Measurements from ENCODE around the gene SSC5D. TPM values are rescaled to one million over a fixed set of nuclear protein-coding genes. Genes with fewer than 3 reads are reported as not detected.
"Not testable (repeated sequence)": the region's sequence is repeated elsewhere in the genome, so short reads cannot be mapped to it uniquely, and the experiment has no call there.

The SSC5D gene
- total and polyA plus RNA-seq, 4 donors = 0.08 to 1.0 (median 0.51) TPM

- TF ChIP-seq, protein P1, sequence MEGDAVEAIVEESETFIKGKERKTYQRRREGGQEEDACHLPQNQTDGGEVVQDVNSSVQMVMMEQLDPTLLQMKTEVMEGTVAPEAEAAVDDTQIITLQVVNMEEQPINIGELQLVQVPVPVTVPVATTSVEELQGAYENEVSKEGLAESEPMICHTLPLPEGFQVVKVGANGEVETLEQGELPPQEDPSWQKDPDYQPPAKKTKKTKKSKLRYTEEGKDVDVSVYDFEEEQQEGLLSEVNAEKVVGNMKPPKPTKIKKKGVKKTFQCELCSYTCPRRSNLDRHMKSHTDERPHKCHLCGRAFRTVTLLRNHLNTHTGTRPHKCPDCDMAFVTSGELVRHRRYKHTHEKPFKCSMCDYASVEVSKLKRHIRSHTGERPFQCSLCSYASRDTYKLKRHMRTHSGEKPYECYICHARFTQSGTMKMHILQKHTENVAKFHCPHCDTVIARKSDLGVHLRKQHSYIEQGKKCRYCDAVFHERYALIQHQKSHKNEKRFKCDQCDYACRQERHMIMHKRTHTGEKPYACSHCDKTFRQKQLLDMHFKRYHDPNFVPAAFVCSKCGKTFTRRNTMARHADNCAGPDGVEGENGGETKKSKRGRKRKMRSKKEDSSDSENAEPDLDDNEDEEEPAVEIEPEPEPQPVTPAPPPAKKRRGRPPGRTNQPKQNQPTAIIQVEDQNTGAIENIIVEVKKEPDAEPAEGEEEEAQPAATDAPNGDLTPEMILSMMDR (IDR thresholded peaks at IDR 0.05; ENCODE audit: low read depth, low read length, missing input control) = no peak
- no peak for TF ChIP-seq RAD21 (IDR thresholded peaks at IDR 0.05)
Measured at GRCh38 chr19:55530996-55531395, 42.8 kb downstream of the SSC5D start (continued).

DNA sequence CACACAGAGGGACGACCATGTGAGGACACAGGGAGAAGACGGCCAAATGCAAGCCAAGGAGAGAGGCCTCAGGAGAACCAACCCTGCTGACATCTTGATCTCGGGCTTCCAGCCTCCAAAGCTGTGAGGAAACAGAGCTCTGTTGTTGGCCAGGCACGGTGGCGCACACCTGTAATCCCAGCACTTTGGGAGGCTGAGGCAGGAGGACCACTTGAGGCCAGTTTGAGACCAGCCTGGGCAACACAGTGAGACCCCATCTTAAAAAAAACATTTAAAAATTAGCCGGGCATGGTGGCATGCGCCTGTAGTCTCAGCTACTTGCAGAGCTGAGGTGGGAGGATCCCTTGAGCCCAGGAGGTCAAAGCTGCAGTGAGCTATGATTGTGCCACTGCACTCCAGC, 46.0 kb downstream of the SSC5D start:
- not testable (repeated sequence) for DNase-seq (ENCODE audit: low spot score); H3K4me1 ChIP-seq (ENCODE audit: control insufficient read depth in 4 of 4, insufficient read depth in 4 of 4, low read length in 3 of 4); H3K27ac ChIP-seq (ENCODE audit: low read depth in 1 of 2, low read length in 2 of 2); H3K4me3 ChIP-seq (ENCODE audit: low read depth in 1 of 3, low read length in 3 of 3); H3K36me3 ChIP-seq (ENCODE audit: control insufficient read depth in 4 of 4, insufficient read depth in 3 of 4, low read depth in 1 of 4, low read length in 3 of 4); H3K27me3 ChIP-seq (ENCODE audit: control insufficient read depth in 4 of 4, insufficient read depth in 4 of 4, low read length in 3 of 4); H3K9ac ChIP-seq (ENCODE audit: low read depth in 1 of 2, low read length in 2 of 2); H3K9me3 ChIP-seq (ENCODE audit: control insufficient read depth in 4 of 4, low read length in 3 of 4)
- WGBS = 91% methylated on average over 7 of the region's 7 CpGs

DNA sequence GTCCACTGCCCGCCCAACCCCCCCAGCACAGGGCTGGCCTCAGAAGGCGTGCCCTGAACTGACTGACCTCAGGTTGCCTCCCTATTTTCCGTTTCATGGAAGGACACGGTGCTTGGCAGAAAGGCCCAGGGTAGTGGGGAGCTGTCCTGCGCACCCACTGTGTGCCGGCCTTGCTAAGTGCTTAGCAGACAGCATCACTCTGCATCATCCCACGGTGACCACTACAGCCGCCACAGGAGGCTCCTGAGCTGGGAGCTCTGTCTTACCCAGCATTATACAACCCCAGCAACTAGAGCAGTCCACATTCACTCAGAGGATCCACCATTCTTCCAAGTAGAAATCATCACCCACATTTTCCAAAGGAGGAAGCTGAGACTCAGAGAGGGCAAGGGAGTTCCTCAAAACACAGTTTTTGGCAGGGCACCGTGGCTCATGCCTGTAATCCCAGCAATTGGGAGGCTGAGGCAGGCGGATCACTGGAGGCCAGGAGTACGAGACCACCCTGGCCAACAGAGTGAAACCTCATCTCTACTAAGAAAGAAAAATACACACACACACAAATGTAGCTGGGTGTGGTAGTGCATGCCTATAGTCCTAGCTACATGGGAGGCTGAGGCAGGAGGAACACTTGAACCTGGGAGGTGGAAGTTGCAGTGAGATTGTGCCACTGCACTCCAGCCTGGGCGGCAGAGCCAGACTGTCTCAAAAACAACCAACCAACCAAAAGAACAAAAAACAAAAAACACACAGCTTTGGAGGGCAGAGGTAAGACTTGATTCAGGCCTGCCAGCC, 47.1 kb downstream of the SSC5D start:
- Histone ChIP-seq H3K9me3 (ENCODE audit: control insufficient read depth in 4 of 4, low read length in 3 of 4) (no peaks in the 10 kb centered on the region), H3K4me3 (ENCODE audit: low read depth in 1 of 3, low read length in 3 of 3) (no peak overlapping the region), H3K36me3 (ENCODE audit: control insufficient read depth in 4 of 4, insufficient read depth in 3 of 4, low read depth in 1 of 4, low read length in 3 of 4) (no peaks in the 10 kb centered on the region), H3K9ac (ENCODE audit: low read depth in 1 of 2, low read length in 2 of 2) (no peak overlapping the region), H3K27me3 (ENCODE audit: control insufficient read depth in 4 of 4, insufficient read depth in 4 of 4, low read length in 3 of 4) (no peaks in the 10 kb centered on the region), H3K27ac (ENCODE audit: low read depth in 1 of 2, low read length in 2 of 2) (no peak overlapping the region), H3K4me1 (ENCODE audit: control insufficient read depth in 4 of 4, insufficient read depth in 4 of 4, low read length in 3 of 4) (no peaks in the 10 kb centered on the region)
- no peak for DNase-seq (ENCODE audit: low spot score)
- TF ChIP-seq, protein P2, sequence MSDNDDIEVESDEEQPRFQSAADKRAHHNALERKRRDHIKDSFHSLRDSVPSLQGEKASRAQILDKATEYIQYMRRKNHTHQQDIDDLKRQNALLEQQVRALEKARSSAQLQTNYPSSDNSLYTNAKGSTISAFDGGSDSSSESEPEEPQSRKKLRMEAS (IDR thresholded peaks at IDR 0.05) = no peak
- TF ChIP-seq NR2F2 (IDR thresholded peaks at IDR 0.05) (no peak), GABPA (IDR thresholded peaks at IDR 0.05 in 1 of 2, conservative IDR thresholded peaks at IDR 0.05 in 1 of 2) (no peak), FOXA2 (IDR thresholded peaks at IDR 0.05) (no peak), TAF1 (conservative IDR thresholded peaks at IDR 0.05) (no peak), FOXA1 (IDR thresholded peaks at IDR 0.05) (no peak), RAD21 (IDR thresholded peaks at IDR 0.05) (no peak)
- WGBS = 81% methylated on average over 12 of the region's 12 CpGs

DNA sequence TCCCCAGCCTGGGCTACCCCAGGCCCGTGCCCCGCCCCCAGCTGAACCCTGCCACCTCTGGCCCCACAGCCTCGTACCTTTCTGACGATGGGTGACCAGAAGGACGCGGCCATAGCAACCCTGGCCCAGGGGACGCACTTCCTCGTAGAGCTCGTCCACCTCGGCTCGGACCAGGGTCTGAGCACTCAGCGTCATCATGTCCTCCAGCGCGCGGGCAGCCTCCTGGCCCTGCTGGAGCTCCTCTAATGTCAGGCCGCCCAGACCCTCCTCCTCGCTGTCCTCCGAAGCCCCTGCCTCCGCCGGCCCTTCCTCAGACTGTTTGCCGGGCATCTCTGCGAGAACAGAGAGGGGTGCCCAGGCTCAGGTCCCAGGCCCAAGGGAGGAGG, 47.7 kb downstream of the SSC5D start:
- TF ChIP-seq YY1 (IDR thresholded peaks at IDR 0.05) (no peak), NR2F2 (IDR thresholded peaks at IDR 0.05) (no peak), FOXA1 (IDR thresholded peaks at IDR 0.05) (no peak), JUND (IDR thresholded peaks at IDR 0.05) (no peak), HNF4G (IDR thresholded peaks at IDR 0.05) (no peak)
- TF ChIP-seq, protein P3, sequence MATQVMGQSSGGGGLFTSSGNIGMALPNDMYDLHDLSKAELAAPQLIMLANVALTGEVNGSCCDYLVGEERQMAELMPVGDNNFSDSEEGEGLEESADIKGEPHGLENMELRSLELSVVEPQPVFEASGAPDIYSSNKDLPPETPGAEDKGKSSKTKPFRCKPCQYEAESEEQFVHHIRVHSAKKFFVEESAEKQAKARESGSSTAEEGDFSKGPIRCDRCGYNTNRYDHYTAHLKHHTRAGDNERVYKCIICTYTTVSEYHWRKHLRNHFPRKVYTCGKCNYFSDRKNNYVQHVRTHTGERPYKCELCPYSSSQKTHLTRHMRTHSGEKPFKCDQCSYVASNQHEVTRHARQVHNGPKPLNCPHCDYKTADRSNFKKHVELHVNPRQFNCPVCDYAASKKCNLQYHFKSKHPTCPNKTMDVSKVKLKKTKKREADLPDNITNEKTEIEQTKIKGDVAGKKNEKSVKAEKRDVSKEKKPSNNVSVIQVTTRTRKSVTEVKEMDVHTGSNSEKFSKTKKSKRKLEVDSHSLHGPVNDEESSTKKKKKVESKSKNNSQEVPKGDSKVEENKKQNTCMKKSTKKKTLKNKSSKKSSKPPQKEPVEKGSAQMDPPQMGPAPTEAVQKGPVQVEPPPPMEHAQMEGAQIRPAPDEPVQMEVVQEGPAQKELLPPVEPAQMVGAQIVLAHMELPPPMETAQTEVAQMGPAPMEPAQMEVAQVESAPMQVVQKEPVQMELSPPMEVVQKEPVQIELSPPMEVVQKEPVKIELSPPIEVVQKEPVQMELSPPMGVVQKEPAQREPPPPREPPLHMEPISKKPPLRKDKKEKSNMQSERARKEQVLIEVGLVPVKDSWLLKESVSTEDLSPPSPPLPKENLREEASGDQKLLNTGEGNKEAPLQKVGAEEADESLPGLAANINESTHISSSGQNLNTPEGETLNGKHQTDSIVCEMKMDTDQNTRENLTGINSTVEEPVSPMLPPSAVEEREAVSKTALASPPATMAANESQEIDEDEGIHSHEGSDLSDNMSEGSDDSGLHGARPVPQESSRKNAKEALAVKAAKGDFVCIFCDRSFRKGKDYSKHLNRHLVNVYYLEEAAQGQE (IDR thresholded peaks at IDR 0.05) = no peak
- TF ChIP-seq, protein P2 (IDR thresholded peaks at IDR 0.05) = no peak
- TF ChIP-seq, protein P4, sequence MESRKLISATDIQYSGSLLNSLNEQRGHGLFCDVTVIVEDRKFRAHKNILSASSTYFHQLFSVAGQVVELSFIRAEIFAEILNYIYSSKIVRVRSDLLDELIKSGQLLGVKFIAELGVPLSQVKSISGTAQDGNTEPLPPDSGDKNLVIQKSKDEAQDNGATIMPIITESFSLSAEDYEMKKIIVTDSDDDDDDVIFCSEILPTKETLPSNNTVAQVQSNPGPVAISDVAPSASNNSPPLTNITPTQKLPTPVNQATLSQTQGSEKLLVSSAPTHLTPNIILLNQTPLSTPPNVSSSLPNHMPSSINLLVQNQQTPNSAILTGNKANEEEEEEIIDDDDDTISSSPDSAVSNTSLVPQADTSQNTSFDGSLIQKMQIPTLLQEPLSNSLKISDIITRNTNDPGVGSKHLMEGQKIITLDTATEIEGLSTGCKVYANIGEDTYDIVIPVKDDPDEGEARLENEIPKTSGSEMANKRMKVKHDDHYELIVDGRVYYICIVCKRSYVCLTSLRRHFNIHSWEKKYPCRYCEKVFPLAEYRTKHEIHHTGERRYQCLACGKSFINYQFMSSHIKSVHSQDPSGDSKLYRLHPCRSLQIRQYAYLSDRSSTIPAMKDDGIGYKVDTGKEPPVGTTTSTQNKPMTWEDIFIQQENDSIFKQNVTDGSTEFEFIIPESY (IDR thresholded peaks at IDR 0.05) = no peak
- DNase-seq (ENCODE audit: low spot score) = no peak
- no peaks in the 10 kb centered on the region for H3K36me3 ChIP-seq (ENCODE audit: control insufficient read depth in 4 of 4, insufficient read depth in 3 of 4, low read depth in 1 of 4, low read length in 3 of 4)
- H3K9me3 ChIP-seq (ENCODE audit: control insufficient read depth in 4 of 4, low read length in 3 of 4) = no peaks in the 10 kb centered on the region
- H3K9ac ChIP-seq (ENCODE audit: low read depth in 1 of 2, low read length in 2 of 2) = no peak overlapping the region
- H3K4me1 ChIP-seq (ENCODE audit: control insufficient read depth in 4 of 4, insufficient read depth in 4 of 4, low read length in 3 of 4) = no peaks in the 10 kb centered on the region
- 81% methylated on average over 22 of the region's 22 CpGs for whole genome bisulfite sequencing
- no peak overlapping the region for H3K4me3 ChIP-seq (ENCODE audit: low read depth in 1 of 3, low read length in 3 of 3)
- H3K27ac ChIP-seq (ENCODE audit: low read depth in 1 of 2, low read length in 2 of 2) = no peak overlapping the region
- no peaks in the 10 kb centered on the region for H3K27me3 ChIP-seq (ENCODE audit: control insufficient read depth in 4 of 4, insufficient read depth in 4 of 4, low read length in 3 of 4)

Measured in liver (tissue), 9 donors.